Osteocyte (in vitro differentiated cells): Measurements from ENCODE around the gene KRT10. TPM values are rescaled to one million over a fixed set of nuclear protein-coding genes. Genes with fewer than 3 reads are reported as not detected.

Experiments used
- DNase-seq: peaks from one replicate; pipeline ENCODE4 v3.0.0; 2021; ENCODE audit warnings: mixed read lengths; ENCODE audit not compliant: unreplicated experiment; ENCODE audit errors: extremely low spot score
- H3K27ac Mint-ChIP-seq: one replicate; pipeline ENCODE4 v1.8.0; 2021; ENCODE audit warnings: mild to moderate bottlenecking, mixed read lengths; ENCODE audit not compliant: unreplicated experiment
- H3K27me3 Mint-ChIP-seq: one replicate; pipeline ENCODE4 v1.8.0; 2021; ENCODE audit warnings: mixed read lengths; ENCODE audit not compliant: unreplicated experiment
- H3K36me3 Mint-ChIP-seq: one replicate; pipeline ENCODE4 v1.8.0; 2021; ENCODE audit warnings: mixed read lengths; ENCODE audit not compliant: unreplicated experiment
- H3K4me1 Mint-ChIP-seq: one replicate; pipeline ENCODE4 v1.8.0; 2021; ENCODE audit warnings: mixed read lengths; ENCODE audit not compliant: unreplicated experiment
- H3K4me3 Mint-ChIP-seq: one replicate; pipeline ENCODE4 v1.8.0; 2021; ENCODE audit warnings: mild to moderate bottlenecking, moderate library complexity, mixed read lengths; ENCODE audit not compliant: unreplicated experiment
- H3K9me3 Mint-ChIP-seq: one replicate; pipeline ENCODE4 v1.8.0; 2021; ENCODE audit warnings: mixed read lengths; ENCODE audit not compliant: unreplicated experiment
- total RNA-seq: library from RNA; stranded (reverse); gene quantifications from 2 replicates; pipeline ENCODE4 v1.2.1, GENCODE V29; 2021
- TF ChIP-seq, protein P1 (sequence below): fragments of 200-600 bp; sonication (generic); IDR thresholded peaks from 2 replicates; pipeline ENCODE4 v1.5.0; 2021; ENCODE audit warnings: antibody characterized with exemption, mild to moderate bottlenecking, moderate library complexity

The KRT10 gene
- total RNA-seq, 1 donor from 2014 or later, result 46.5 TPM

DNA sequence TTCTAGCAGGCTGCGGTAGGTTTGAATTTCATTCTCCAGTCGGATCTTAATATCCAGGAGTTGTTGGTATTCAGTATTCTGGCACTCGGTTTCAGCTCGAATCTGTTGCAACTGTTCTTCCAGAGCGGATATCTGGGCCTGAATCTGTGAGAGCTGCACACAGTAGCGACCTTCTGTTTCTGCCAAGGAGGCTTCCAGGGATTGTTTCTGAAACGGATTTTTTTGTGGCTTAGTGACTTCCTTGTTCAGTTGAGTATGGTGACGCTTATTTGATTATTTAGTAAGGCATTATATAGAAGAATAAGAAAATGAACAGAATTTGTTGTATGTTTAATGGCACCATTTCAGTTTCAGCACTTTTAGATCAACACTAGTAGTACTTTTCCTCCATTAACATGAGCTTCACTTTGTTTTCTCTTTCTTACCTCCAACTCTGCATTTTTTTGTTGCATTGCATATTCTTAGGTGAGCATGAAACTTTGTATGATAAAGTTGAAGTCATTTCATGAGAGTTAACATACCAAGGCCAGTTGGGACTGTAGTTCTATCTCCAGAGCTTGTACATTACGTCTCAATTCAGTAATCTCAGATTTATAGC lies 2.8 kb downstream of the KRT10 start:
- DNase-seq, result no peak
- Mint-ChIP-seq H3K9me3 (no peaks in the 10 kb centered on the region), H3K4me3 (peak overlapping the region; percentile 85), H3K36me3 (peaks cover 33% of the 10 kb centered on the region), H3K4me1 (peaks cover 23% of the 10 kb centered on the region), H3K27me3 (no peaks in the 10 kb centered on the region), H3K27ac (peak overlapping the region; percentile 72)
- TF ChIP-seq, protein P1, sequence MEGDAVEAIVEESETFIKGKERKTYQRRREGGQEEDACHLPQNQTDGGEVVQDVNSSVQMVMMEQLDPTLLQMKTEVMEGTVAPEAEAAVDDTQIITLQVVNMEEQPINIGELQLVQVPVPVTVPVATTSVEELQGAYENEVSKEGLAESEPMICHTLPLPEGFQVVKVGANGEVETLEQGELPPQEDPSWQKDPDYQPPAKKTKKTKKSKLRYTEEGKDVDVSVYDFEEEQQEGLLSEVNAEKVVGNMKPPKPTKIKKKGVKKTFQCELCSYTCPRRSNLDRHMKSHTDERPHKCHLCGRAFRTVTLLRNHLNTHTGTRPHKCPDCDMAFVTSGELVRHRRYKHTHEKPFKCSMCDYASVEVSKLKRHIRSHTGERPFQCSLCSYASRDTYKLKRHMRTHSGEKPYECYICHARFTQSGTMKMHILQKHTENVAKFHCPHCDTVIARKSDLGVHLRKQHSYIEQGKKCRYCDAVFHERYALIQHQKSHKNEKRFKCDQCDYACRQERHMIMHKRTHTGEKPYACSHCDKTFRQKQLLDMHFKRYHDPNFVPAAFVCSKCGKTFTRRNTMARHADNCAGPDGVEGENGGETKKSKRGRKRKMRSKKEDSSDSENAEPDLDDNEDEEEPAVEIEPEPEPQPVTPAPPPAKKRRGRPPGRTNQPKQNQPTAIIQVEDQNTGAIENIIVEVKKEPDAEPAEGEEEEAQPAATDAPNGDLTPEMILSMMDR, result no peak

DNA sequence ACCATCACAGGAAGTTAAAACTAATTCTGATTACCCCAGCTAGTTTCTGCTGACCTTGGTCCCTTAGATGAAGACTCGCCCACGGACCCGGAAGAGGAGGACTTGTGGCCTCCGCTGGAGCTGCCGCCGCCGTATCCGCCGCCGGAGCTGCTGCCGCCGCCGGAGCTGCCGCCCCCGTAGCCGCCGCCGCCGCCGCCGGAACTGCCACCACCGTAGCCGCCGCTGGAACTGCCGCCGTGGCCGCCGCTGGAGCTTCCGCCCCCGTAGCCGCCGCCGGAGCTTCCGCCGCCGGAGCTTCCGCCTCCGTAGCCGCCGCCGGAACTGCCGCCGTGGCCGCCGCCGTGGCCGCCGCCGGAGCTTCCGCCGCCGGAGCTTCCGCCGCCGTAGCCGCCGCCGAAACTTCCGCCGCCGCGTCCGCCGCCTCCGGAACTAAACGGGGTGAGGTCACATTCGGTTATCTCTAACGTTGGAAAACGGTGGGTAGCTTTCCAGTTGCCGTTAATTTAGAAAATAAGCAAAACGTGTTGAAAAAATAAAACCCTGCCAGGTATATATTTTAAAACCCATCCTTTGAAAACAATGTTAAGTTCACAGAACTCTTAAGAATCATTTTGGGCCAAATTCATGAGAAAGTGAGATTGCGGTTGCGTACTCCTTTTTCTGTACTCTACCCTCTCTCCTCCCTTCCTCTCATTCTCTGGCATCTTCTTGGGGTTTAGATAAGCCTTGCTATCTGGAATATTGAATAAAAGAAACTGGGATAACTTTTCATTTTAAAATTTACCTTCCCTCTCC lies 3.5 kb downstream of the KRT10 start:
- DNase-seq, result peak; percentile 94
- no peaks in the 10 kb centered on the region for H3K9me3 Mint-ChIP-seq
- TF ChIP-seq, protein P1, result no peak
- peaks cover 23% of the 10 kb centered on the region for H3K4me1 Mint-ChIP-seq
- no peaks in the 10 kb centered on the region for H3K27me3 Mint-ChIP-seq
- peak overlapping the region; percentile 93 for H3K27ac Mint-ChIP-seq
- peak overlapping the region; percentile 85 for H3K4me3 Mint-ChIP-seq
- H3K36me3 Mint-ChIP-seq, result peaks cover 33% of the 10 kb centered on the region

DNA sequence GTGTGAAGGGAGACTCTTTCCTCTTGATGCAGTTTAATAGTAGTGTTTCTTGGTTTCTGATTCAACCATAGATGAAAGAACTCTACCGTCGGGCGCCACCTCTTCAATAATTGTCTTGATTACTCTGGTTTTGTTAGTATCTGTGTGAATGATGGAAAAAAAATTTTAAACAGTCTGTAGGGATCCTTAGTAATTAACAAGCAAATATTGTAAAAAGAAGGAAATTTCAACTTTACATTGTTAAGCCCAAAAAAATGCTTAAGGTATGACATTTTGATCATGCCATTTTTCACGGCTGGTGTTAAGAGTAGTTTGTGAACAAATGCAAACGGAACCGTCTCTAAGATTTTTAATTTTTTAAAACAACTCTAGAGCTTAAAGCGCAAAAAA lies 4.1 kb downstream of the KRT10 start:
- H3K4me1 Mint-ChIP-seq, result peaks cover 23% of the 10 kb centered on the region
- TF ChIP-seq, protein P1, result no peak
- H3K36me3 Mint-ChIP-seq, result peaks cover 33% of the 10 kb centered on the region
- peak overlapping the region; percentile 85 for H3K4me3 Mint-ChIP-seq
- no peaks in the 10 kb centered on the region for H3K9me3 Mint-ChIP-seq
- no peak for DNase-seq
- no peaks in the 10 kb centered on the region for H3K27me3 Mint-ChIP-seq
- H3K27ac Mint-ChIP-seq, result peak overlapping the region; percentile 93

DNA sequence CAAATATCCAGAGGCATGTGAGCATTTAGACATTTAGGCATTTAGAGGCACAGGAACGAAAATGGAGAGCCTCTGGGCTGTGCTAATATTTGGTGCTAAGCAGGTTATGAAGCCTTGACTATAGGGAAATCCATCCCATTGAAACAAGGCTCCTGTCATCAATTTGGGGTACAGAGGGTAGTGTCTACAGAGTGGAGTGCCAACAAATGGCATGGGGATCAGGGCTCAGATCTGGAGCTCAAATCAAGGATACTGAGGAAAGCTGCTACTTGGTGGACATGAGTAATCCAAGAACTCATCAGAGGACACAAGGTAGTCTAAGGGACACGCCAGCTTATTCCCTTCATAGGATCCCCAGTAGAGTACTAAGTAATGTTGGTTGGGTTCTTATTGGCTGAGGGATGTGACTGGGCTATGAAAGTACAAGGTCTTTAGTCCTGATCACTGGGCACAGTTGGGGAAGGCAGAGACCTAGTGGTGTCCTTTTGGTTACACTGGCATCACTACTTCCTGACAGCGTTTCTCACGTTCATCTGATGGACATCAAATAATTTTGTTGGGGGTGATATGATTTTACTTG lies 5.2 kb downstream of the KRT10 start:
- Mint-ChIP-seq H3K9me3 (no peaks in the 10 kb centered on the region), H3K27ac (peak overlapping the region; percentile 51), H3K4me1 (peaks cover 23% of the 10 kb centered on the region), H3K36me3 (peaks cover 30% of the 10 kb centered on the region), H3K4me3 (peak overlapping the region; percentile 85), H3K27me3 (peaks cover 6% of the 10 kb centered on the region)
- TF ChIP-seq, protein P1, result no peak
- no peak for DNase-seq

DNA sequence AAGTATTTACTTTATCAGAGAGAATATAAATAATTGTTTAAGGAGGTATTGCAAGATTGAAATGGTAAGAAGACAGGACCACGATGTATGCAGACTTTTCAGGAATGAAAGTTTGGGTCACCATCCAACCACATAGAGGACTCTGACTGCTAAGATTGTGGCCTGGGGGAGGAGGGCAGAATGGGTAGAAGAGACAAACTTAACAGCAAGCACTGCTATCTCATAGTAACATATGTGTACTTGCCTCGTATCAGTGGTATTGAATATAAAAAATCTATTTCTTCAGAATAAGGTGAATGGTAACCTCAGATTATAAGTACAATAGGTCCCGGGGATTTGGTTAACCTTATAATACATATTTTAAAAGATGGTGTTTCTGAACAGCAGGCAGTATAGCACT lies 5.8 kb downstream of the KRT10 start:
- peaks cover 23% of the 10 kb centered on the region for H3K4me1 Mint-ChIP-seq
- TF ChIP-seq, protein P1, result no peak
- H3K27ac Mint-ChIP-seq, result no peak overlapping the region
- peak overlapping the region; percentile 30 for H3K4me3 Mint-ChIP-seq
- H3K36me3 Mint-ChIP-seq, result peaks cover 30% of the 10 kb centered on the region
- no peak for DNase-seq
- peaks cover 13% of the 10 kb centered on the region for H3K27me3 Mint-ChIP-seq
- H3K9me3 Mint-ChIP-seq, result no peaks in the 10 kb centered on the region
